ENCODE data around the gene ANKS1A. TPM values are rescaled to one million over a fixed set of nuclear protein-coding genes. Genes with fewer than 3 reads are reported as not detected.

ANKS1A gene
- total and polyA plus RNA-seq, 7 donors, result 3.9 to 12.4 (median 6.1) TPM

DNA sequence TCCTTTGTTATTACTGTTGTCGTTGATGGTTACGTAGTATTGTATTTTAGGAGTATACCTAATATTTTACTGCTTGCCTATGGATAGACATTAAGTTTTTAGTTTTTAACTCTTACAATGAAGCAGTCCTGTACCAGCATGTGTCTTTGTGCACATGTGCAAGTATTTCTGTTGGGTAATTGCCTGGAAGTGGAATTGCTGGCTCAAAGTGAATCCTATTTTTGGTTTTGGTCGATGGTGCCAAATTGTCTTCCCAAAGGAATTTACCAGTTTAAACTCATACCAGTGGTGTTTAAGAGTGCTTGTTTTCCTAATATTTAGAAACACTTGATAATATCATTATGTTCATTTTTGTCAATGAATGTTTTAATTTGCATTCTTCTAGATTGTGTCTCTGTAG lies 75.5 kb downstream of the ANKS1A start:
- no peak overlapping the region for H3K4me3 ChIP-seq
- DNase-seq (no peak), ATAC-seq (peak in 2 of 4 donors; percentile 63 to 64)
- H3K36me3 ChIP-seq (ENCODE audit: insufficient read depth in 1 of 2, low read depth in 1 of 2), result peaks cover 0 to 7% of the 10 kb centered on the region in 2 donors
- no peaks in the 10 kb centered on the region for H3K27me3 ChIP-seq (ENCODE audit: insufficient read depth in 3 of 3, low read length in 2 of 3)
- H3K9me3 ChIP-seq, result no peaks in the 10 kb centered on the region
- H3K27ac ChIP-seq, result no peak overlapping the region
- intact Hi-C loops (cut with DNase I), result loop anchor here in 1 of 2 donors (5.0 kb wide), 1 partner anchor 42 kb away; no protein-coding TSS in a partner anchor
- peaks cover 23% of the 10 kb centered on the region for H3K4me1 ChIP-seq
- 36 to 49% (median 48%) methylated on average over 3 of the region's 3 CpGs for WGBS, 3 donors
- TF ChIP-seq, protein P1, sequence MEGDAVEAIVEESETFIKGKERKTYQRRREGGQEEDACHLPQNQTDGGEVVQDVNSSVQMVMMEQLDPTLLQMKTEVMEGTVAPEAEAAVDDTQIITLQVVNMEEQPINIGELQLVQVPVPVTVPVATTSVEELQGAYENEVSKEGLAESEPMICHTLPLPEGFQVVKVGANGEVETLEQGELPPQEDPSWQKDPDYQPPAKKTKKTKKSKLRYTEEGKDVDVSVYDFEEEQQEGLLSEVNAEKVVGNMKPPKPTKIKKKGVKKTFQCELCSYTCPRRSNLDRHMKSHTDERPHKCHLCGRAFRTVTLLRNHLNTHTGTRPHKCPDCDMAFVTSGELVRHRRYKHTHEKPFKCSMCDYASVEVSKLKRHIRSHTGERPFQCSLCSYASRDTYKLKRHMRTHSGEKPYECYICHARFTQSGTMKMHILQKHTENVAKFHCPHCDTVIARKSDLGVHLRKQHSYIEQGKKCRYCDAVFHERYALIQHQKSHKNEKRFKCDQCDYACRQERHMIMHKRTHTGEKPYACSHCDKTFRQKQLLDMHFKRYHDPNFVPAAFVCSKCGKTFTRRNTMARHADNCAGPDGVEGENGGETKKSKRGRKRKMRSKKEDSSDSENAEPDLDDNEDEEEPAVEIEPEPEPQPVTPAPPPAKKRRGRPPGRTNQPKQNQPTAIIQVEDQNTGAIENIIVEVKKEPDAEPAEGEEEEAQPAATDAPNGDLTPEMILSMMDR (IDR thresholded peaks at IDR 0.05), result no peak

DNA sequence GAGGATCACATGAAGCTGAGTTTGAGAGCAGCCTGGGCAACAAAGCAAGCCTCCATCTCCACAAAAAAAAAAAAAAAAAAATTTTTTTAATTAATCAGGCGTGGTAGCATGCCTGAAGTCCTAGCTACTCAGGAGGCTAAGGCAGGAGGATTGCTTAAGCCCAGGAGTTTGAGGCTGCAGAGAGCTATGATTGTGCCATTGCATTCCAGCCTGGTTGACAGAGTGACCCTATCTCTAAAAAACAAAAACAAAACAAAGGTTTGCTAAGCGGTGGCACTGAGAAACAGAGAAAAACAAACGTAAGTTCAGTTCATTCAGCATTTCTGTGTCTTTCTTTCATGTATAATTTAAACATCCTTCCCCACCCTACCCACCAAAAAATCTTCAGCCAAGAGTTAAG lies 78.4 kb downstream of the ANKS1A start:
- ATAC-seq (no peak), DNase-seq (no peak)
- TF ChIP-seq, protein P1 (IDR thresholded peaks at IDR 0.05), result no peak
- Histone ChIP-seq H3K9me3 (no peaks in the 10 kb centered on the region), H3K27me3 (ENCODE audit: insufficient read depth in 3 of 3, low read length in 2 of 3) (no peaks in the 10 kb centered on the region), H3K4me1 (peaks cover 16% of the 10 kb centered on the region), H3K4me3 (no peak overlapping the region), H3K36me3 (ENCODE audit: insufficient read depth in 1 of 2, low read depth in 1 of 2) (peaks cover 4 to 30% of the 10 kb centered on the region in 2 donors), H3K27ac (no peak overlapping the region)
- WGBS, 3 donors, result 94 to 99% (median 95%) methylated on average over 3 of the region's 3 CpGs
- intact Hi-C loops (cut with DNase I), result loop anchor here in 1 of 2 donors (2.0 kb wide), 1 partner anchor 25 kb away; no protein-coding TSS in a partner anchor

DNA sequence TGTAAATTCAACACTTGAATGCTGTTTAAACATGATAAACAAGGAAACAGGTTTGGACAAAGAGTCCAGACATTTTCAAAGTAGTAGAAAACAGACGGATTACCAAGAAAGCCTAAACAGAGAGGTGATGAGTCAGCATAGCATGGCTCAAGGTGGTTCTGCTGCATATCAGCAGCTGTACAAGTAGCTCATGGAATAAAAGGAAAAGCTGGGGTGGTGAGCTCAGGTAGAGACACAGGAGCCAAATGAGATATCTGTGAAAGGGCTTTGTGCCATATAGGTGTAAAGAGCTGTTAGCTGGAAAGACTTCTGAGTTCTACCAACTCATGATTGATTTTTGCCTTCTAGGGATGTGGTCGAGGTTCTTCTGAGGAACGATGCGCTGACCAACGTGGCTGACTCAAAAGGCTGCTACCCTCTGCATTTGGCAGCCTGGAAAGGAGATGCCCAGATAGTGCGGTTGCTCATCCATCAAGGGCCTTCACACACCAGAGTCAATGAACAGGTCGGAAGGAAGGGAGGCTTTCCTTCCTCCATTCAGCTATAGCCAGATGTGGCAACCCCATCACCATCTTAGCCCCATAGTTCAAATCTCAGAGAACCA lies 80.7 kb downstream of the ANKS1A start:
- no peak overlapping the region for H3K27ac ChIP-seq
- peaks cover 6% of the 10 kb centered on the region for H3K4me1 ChIP-seq
- no peak overlapping the region for H3K4me3 ChIP-seq
- no peaks in the 10 kb centered on the region for H3K27me3 ChIP-seq (ENCODE audit: insufficient read depth in 3 of 3, low read length in 2 of 3)
- TF ChIP-seq, protein P1 (IDR thresholded peaks at IDR 0.05), result no peak
- intact Hi-C loops (cut with DNase I), result no loop called here
- ATAC-seq, result no peak
- H3K9me3 ChIP-seq, result no peaks in the 10 kb centered on the region
- peaks cover 4 to 37% of the 10 kb centered on the region in 2 donors for H3K36me3 ChIP-seq (ENCODE audit: insufficient read depth in 1 of 2, low read depth in 1 of 2)
- no peak for DNase-seq
- WGBS, 3 donors, result 94 to 97% (median 96%) methylated on average over 7 of the region's 7 CpGs

DNA sequence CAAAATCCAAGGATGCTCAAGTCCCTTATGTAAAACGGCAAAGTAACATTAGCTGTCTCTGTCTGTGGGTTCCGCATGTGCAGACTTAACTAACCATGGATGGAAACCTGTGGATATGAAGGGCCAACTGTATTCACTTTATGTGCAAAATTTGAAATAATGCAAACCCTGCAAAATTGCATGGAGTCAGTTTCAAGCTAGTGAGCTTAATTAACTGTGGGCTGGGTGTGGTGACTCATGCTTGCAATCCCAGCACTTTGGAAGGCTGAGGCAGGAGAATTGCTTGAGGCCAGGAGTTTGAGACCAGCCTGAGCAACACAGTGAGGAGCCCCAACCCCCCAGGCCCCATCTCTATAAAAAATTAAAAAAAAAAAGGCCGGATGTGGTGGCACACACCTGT lies 81.4 kb downstream of the ANKS1A start:
- DNase-seq (no peak), ATAC-seq (no peak)
- no peaks in the 10 kb centered on the region for H3K27me3 ChIP-seq (ENCODE audit: insufficient read depth in 3 of 3, low read length in 2 of 3)
- H3K27ac ChIP-seq, result no peak overlapping the region
- no peaks in the 10 kb centered on the region for H3K9me3 ChIP-seq
- H3K4me3 ChIP-seq, result no peak overlapping the region
- intact Hi-C loops (cut with DNase I), result no loop called here
- WGBS, 3 donors, result 95 to 99% (median 98%) methylated on average over 3 of the region's 3 CpGs
- H3K4me1 ChIP-seq, result no peaks in the 10 kb centered on the region
- peaks cover 4 to 37% of the 10 kb centered on the region in 2 donors for H3K36me3 ChIP-seq (ENCODE audit: insufficient read depth in 1 of 2, low read depth in 1 of 2)
- TF ChIP-seq, protein P1 (IDR thresholded peaks at IDR 0.05), result no peak

DNA sequence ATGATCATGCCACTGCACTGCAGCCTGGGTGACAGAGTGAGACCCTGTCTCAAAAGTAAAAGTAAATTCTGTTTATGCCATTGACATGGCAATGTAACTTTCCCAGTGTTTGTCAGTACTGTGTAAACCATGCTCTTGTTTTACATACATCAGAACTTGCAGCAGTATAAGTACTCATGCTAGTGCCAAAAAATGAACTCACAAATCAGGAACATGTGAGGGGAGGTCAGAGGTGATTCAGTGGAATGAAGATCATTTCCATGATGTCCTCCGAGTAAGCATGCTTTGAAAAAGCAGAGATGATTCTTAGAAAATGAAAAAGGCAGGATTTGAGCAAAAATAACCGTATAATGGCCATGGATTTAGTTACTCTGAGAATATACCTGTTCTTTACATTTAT lies 81.9 kb downstream of the ANKS1A start:
- H3K27ac ChIP-seq, result no peak overlapping the region
- no peak overlapping the region for H3K4me3 ChIP-seq
- H3K27me3 ChIP-seq (ENCODE audit: insufficient read depth in 3 of 3, low read length in 2 of 3), result no peaks in the 10 kb centered on the region
- no peak for ATAC-seq
- 79 to 86% (median 84%) methylated on average over 2 of the region's 2 CpGs for WGBS, 3 donors
- TF ChIP-seq, protein P1 (IDR thresholded peaks at IDR 0.05), result no peak
- no peaks in the 10 kb centered on the region for H3K4me1 ChIP-seq
- DNase-seq, result no peak
- no peaks in the 10 kb centered on the region for H3K9me3 ChIP-seq
- peaks cover 4 to 37% of the 10 kb centered on the region in 2 donors for H3K36me3 ChIP-seq (ENCODE audit: insufficient read depth in 1 of 2, low read depth in 1 of 2)
- intact Hi-C loops (cut with DNase I), result no loop called here
